Liver (tissue), 9 donors: ENCODE measurements around the gene ROR1. TPM values are rescaled to one million over a fixed set of nuclear protein-coding genes. Genes with fewer than 3 reads are reported as not detected.

Source experiments
- DNase-seq: peaks from one replicate; pipeline ENCODE4 v3.0.0-alpha.2; 2017; ENCODE audit warnings: low spot score
- H3K27ac ChIP-seq, 2 donors: one replicate each; pipeline ENCODE4 v1.7.0; 2013; ENCODE audit warnings: inconsistent platforms in 2 of 2, low read length in 2 of 2, control low read depth in 1 of 2, low read depth in 1 of 2, mild to moderate bottlenecking in 1 of 2
- H3K27me3 ChIP-seq, 4 donors: one replicate each; pipeline versions ENCODE4 v1.6.1 to v1.7.0; 2013; ENCODE audit warnings: low read length in 3 of 4, inconsistent platforms in 1 of 4, mild to moderate bottlenecking in 1 of 4, moderate library complexity in 1 of 4; ENCODE audit not compliant: control insufficient read depth in 4 of 4, insufficient read depth in 4 of 4
- H3K36me3 ChIP-seq, 4 donors: one replicate each; pipeline versions ENCODE4 v1.6.1 to v1.7.0; 2013; ENCODE audit warnings: low read length in 3 of 4, mild to moderate bottlenecking in 3 of 4, low read depth in 1 of 4, moderate library complexity in 1 of 4; ENCODE audit not compliant: control insufficient read depth in 4 of 4, insufficient read depth in 3 of 4
- H3K4me1 ChIP-seq, 4 donors: one replicate each; pipeline versions ENCODE4 v1.6.1 to v1.7.0; 2013; ENCODE audit warnings: low read length in 3 of 4, mild to moderate bottlenecking in 3 of 4, moderate library complexity in 1 of 4; ENCODE audit not compliant: control insufficient read depth in 4 of 4, insufficient read depth in 4 of 4
- H3K4me3 ChIP-seq, 3 donors: one replicate each; pipeline versions ENCODE4 v1.6.1 to v1.7.0; 2013; ENCODE audit warnings: low read length in 3 of 3, control low read depth in 1 of 3, low read depth in 1 of 3, mild to moderate bottlenecking in 1 of 3
- H3K9ac ChIP-seq, 2 donors: one replicate each; pipeline ENCODE4 v1.7.0; 2013; ENCODE audit warnings: low read length in 2 of 2, mild to moderate bottlenecking in 2 of 2, moderate library complexity in 2 of 2, control low read depth in 1 of 2, low read depth in 1 of 2
- H3K9me3 ChIP-seq, 4 donors: one replicate each; pipeline versions ENCODE4 v1.6.1 to v1.7.0; 2013; ENCODE audit warnings: low read length in 3 of 4; ENCODE audit not compliant: control insufficient read depth in 4 of 4
- ATF3 ChIP-seq: IDR thresholded peaks from 2 replicates; pipeline ENCODE4 v1.6.1; 2016; ENCODE audit warnings: antibody characterized with exemption
- EGR1 ChIP-seq, 2 donors: IDR thresholded peaks; 2 replicates each; pipeline ENCODE4 v1.6.1; 2016 to 2018; ENCODE audit warnings: antibody characterized with exemption in 2 of 2, low read depth in 2 of 2
- FOXA1 ChIP-seq: IDR thresholded peaks from 2 replicates; pipeline ENCODE4 v1.6.1; 2016; ENCODE audit warnings: antibody characterized with exemption
- FOXA2 ChIP-seq: IDR thresholded peaks from 2 replicates; pipeline ENCODE4 v1.6.1; 2016; ENCODE audit warnings: antibody characterized with exemption
- HNF4A ChIP-seq, 2 donors: conservative IDR thresholded peaks; 2 replicates each; pipeline ENCODE4 v1.6.1; 2016; ENCODE audit warnings: antibody characterized with exemption in 2 of 2, mild to moderate bottlenecking in 2 of 2
- HNF4G ChIP-seq: IDR thresholded peaks from 2 replicates; pipeline ENCODE4 v1.6.1; 2016; ENCODE audit warnings: antibody characterized with exemption
- JUND ChIP-seq, 2 donors: IDR thresholded peaks; 2 replicates each; pipeline ENCODE4 v1.6.1; 2016; ENCODE audit warnings: antibody characterized with exemption in 2 of 2
- NR2F2 ChIP-seq: IDR thresholded peaks from 2 replicates; pipeline ENCODE4 v1.6.1; 2016; ENCODE audit warnings: antibody characterized with exemption
- RAD21 ChIP-seq, 2 donors: IDR thresholded peaks; 2 replicates each; pipeline ENCODE4 v1.6.1; 2016; ENCODE audit warnings: antibody characterized with exemption in 2 of 2, mild to moderate bottlenecking in 2 of 2
- REST ChIP-seq: IDR thresholded peaks from 2 replicates; pipeline ENCODE4 v1.6.1; 2016; ENCODE audit warnings: antibody characterized with exemption, mild to moderate bottlenecking
- RXRA ChIP-seq, 2 donors: IDR thresholded peaks; 2 replicates each; pipeline ENCODE4 v1.6.1; 2017 to 2018; ENCODE audit warnings: antibody characterized with exemption in 2 of 2, mild to moderate bottlenecking in 1 of 2
- SP1 ChIP-seq: IDR thresholded peaks from 2 replicates; pipeline ENCODE4 v1.6.1; 2018; ENCODE audit warnings: antibody characterized with exemption, mild to moderate bottlenecking
- TAF1 ChIP-seq: conservative IDR thresholded peaks from 2 replicates; pipeline ENCODE4 v1.6.1; 2016; ENCODE audit warnings: antibody characterized with exemption, mild to moderate bottlenecking
- YY1 ChIP-seq: IDR thresholded peaks from 2 replicates; pipeline ENCODE4 v1.6.1; 2016; ENCODE audit warnings: antibody characterized with exemption, mild to moderate bottlenecking
- ZBTB33 ChIP-seq: IDR thresholded peaks from 2 replicates; pipeline ENCODE4 v1.6.1; 2016; ENCODE audit warnings: antibody characterized with exemption
- WGBS: extraction: QIAGEN DNeasy Blood & Tissue Kit; methylation state at CpG from one replicate; pipeline ENCODE4 v1.1.7; 2013; 5-methylcytosine and 5-hydroxymethylcytosine counted together
- polyA plus RNA-seq, 2 donors: library from polyadenylated mRNA; stranded (reverse) in 1 of 2; unstranded in 1 of 2; fragments of 200-250 nt in 1 of 2; fragments of >200 nt in 1 of 2; fragmentation: Nextera tagmentation in 1 of 2; extraction: Ambion mirVana in 1 of 2; gene quantifications; one replicate each; pipeline versions ENCODE4 v1.2.1 to v1.2.3, GENCODE V29; 2013 to 2015
- total RNA-seq, 2 donors: library from RNA; depleted of rRNA; stranded (reverse); fragments of >200 nt; gene quantifications; one replicate each; pipeline ENCODE4 v1.2.3, GENCODE V29; 2014
- TF ChIP-seq, protein P1 (sequence below): IDR thresholded peaks from 2 replicates; pipeline ENCODE4 v1.6.1; 2016; ENCODE audit warnings: antibody characterized with exemption
- TF ChIP-seq, protein P2 (sequence below): fragments of 150-350 bp; IDR thresholded peaks from 2 replicates; pipeline ENCODE4 v1.5.1; 2017; ENCODE audit warnings: improper control_type of control experiment, low read depth, low read length; ENCODE audit not compliant: missing input control
- donor health status: healthy.
- donor health status: healthy.
- donor health status: healthy.
- donor health status: healthy.
- donor health status: healthy.

ROR1 gene
- total and polyA plus RNA-seq, 4 donors: 0.15 to 0.98 (median 0.37) TPM

DNA sequence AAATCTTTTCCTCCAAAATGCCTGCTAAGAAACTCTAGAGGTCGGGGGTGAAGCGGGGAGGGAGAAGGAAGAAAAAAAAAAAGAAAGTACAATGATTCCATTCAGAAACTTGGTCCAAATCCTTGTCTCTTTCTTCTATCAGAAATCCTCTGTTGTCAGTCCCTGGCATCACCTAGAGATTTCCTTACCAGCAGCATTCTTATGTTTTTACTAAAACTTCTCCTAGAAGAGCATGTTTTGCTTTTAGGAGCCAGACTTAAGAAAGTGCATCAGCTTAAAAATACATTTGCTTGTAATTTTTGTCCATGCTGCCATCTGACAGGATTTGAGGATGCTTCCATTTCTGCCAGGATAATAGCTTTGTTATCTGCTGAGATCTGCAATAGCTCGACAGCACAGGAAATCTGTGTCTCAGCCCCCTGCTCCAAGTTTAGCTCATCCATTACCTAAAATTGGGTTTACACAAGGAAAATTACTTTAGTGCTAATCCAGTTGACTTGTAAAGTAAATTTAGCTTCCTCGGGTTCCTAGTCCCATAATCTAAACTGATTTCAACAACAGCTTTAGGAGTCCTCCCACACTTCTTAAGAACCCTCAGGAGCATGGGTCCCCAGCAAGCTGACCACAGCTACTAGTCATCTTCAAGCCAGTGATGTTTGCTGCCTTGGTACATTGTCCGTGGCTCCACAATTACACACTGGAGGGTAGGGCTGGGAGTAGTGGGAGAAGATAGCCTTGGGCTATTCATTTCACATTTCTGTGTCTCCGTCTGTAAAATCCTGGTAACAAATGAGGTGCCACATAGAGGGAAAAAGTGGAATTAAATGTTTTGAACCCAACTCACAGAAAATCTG is 337.3 kb downstream of the ROR1 start:
- Histone ChIP-seq H3K9me3 (no peaks in the 10 kb centered on the region), H3K36me3 (no peaks in the 10 kb centered on the region), H3K9ac (no peak overlapping the region), H3K27ac (no peak overlapping the region), H3K4me3 (no peak overlapping the region), H3K4me1 (no peaks in the 10 kb centered on the region), H3K27me3 (no peaks in the 10 kb centered on the region)
- 78% methylated on average over 6 of the region's 6 CpGs for WGBS
- TF ChIP-seq TAF1 (no peak), FOXA2 (no peak), YY1 (no peak), ATF3 (no peak), RAD21 (IDR thresholded peaks at IDR 0.05) (no peak), NR2F2 (no peak), FOXA1 (no peak), ZBTB33 (no peak), RXRA (IDR thresholded peaks at IDR 0.05) (no peak), HNF4G (no peak), HNF4A (conservative IDR thresholded peaks at IDR 0.05) (no peak), JUND (IDR thresholded peaks at IDR 0.05) (no peak)
- TF ChIP-seq, protein P1, sequence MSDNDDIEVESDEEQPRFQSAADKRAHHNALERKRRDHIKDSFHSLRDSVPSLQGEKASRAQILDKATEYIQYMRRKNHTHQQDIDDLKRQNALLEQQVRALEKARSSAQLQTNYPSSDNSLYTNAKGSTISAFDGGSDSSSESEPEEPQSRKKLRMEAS: no peak
- TF ChIP-seq, protein P2, sequence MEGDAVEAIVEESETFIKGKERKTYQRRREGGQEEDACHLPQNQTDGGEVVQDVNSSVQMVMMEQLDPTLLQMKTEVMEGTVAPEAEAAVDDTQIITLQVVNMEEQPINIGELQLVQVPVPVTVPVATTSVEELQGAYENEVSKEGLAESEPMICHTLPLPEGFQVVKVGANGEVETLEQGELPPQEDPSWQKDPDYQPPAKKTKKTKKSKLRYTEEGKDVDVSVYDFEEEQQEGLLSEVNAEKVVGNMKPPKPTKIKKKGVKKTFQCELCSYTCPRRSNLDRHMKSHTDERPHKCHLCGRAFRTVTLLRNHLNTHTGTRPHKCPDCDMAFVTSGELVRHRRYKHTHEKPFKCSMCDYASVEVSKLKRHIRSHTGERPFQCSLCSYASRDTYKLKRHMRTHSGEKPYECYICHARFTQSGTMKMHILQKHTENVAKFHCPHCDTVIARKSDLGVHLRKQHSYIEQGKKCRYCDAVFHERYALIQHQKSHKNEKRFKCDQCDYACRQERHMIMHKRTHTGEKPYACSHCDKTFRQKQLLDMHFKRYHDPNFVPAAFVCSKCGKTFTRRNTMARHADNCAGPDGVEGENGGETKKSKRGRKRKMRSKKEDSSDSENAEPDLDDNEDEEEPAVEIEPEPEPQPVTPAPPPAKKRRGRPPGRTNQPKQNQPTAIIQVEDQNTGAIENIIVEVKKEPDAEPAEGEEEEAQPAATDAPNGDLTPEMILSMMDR: no peak
- no peak for DNase-seq

- Histone ChIP-seq H3K9me3 (no peaks in the 10 kb centered on the region), H3K27ac (no peak overlapping the region), H3K27me3 (no peaks in the 10 kb centered on the region), H3K4me3 (no peak overlapping the region), H3K36me3 (no peaks in the 10 kb centered on the region), H3K9ac (no peak overlapping the region), H3K4me1 (no peaks in the 10 kb centered on the region)
- 64% methylated on average over 3 of the region's 3 CpGs for WGBS
- no peak for DNase-seq
- TF ChIP-seq ZBTB33 (no peak), HNF4A (conservative IDR thresholded peaks at IDR 0.05) (no peak), EGR1 (IDR thresholded peaks at IDR 0.05; ENCODE audit: low read depth in 2 of 2) (no peak), HNF4G (no peak), JUND (IDR thresholded peaks at IDR 0.05) (no peak), YY1 (no peak), FOXA1 (no peak), ATF3 (no peak), SP1 (no peak), FOXA2 (no peak), NR2F2 (no peak), RXRA (IDR thresholded peaks at IDR 0.05) (no peak), REST (no peak)
- TF ChIP-seq, protein P1: no peak
- TF ChIP-seq, protein P2: no peak
Observed at GRCh38 chr1:64111787-64112186, 338.0 kb downstream of the ROR1 start.
